Body of pancreas (tissue), 4 donors: ENCODE measurements around the gene SSB.

Source experiments
- POLR2A ChIP-seq, 3 donors: fragments of 450-650 bp; IDR thresholded peaks; one replicate each; pipeline ENCODE4 v1.6.1; 2016; ENCODE audit warnings: antibody characterized with exemption in 3 of 3, mild to moderate bottlenecking in 2 of 3
- TF ChIP-seq, protein P1 (sequence below), 7 experiments: fragments of 450-650 bp in 4 of 7; fragments of 200-600 bp in 3 of 7; sonication (generic) in 3 of 7; IDR thresholded peaks; one replicate each; pipeline ENCODE4 v1.5.1; 2016 to 2019; ENCODE audit warnings: antibody characterized with exemption in 7 of 7

DNA sequence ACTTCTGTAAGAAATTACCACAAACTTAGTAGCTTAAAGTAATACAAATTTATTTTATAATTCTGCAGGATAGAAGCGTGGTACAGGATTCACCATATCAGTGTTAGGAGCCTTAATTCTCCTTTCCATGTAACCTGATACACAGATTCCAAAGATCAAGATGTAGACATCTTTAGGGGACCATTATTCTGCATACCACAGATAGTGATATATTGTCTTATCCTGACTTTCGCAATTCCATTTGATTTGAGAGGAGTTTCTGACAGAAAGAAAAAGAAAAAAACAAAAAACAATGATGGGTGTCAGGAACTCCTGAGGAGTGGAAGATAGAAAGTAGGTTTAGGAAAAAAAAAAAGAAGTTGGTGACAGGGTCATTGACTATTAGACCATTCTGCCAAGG, 40.9 kb upstream of the SSB start:
- no peak for TF ChIP-seq POLR2A (IDR thresholded peaks at IDR 0.05)
- TF ChIP-seq, protein P1, sequence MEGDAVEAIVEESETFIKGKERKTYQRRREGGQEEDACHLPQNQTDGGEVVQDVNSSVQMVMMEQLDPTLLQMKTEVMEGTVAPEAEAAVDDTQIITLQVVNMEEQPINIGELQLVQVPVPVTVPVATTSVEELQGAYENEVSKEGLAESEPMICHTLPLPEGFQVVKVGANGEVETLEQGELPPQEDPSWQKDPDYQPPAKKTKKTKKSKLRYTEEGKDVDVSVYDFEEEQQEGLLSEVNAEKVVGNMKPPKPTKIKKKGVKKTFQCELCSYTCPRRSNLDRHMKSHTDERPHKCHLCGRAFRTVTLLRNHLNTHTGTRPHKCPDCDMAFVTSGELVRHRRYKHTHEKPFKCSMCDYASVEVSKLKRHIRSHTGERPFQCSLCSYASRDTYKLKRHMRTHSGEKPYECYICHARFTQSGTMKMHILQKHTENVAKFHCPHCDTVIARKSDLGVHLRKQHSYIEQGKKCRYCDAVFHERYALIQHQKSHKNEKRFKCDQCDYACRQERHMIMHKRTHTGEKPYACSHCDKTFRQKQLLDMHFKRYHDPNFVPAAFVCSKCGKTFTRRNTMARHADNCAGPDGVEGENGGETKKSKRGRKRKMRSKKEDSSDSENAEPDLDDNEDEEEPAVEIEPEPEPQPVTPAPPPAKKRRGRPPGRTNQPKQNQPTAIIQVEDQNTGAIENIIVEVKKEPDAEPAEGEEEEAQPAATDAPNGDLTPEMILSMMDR (IDR thresholded peaks at IDR 0.05): no peak
